CD4-positive, alpha-beta T cell (primary cell): Measurements from ENCODE around the gene PSMB2. TPM values are rescaled to one million over a fixed set of nuclear protein-coding genes. Genes with fewer than 3 reads are reported as not detected.
"Not testable (repeated sequence)": the region's sequence is repeated elsewhere in the genome, so short reads cannot be mapped to it uniquely, and the experiment has no call there.

Source experiments
- ATAC-seq: fragments of 200-7000 bp; cut with Tn5 transposase; one replicate; pipeline ENCODE4 v1.10.0; 2022; ENCODE audit warnings: mild to moderate bottlenecking; ENCODE audit not compliant: poor library complexity
- CTCF ChIA-PET: fragments of 350-600 bp; sonication (Branson Sonifier 250); formaldehyde crosslinking; loops from one replicate; lab custom pipeline; 2021; ENCODE audit warnings: antibody characterized with exemption, inconsistent platforms; lab: Charles Lee
- POLR2A ChIA-PET: fragments of 350-600 bp; sonication (Branson Sonifier 250); formaldehyde crosslinking; loops from one replicate; lab custom pipeline; 2021; ENCODE audit warnings: antibody characterized with exemption, inconsistent platforms; lab: Charles Lee
- DNase-seq, 14 experiments: peaks; one replicate each; pipeline ENCODE4 v3.0.0-alpha.2; 2013 to 2020; ENCODE audit warnings: mixed read lengths in 2 of 14
- H3K27ac ChIP-seq, 2 donors: one replicate each; pipeline versions ENCODE4 v1.5.1 to v1.7.0; 2013; ENCODE audit warnings: low read length in 2 of 2, low read depth in 1 of 2, mild to moderate bottlenecking in 1 of 2
- H3K27me3 ChIP-seq, 2 experiments: 1 replicate in 1 of 2; 2 replicates in 1 of 2; pipeline versions ENCODE4 v1.6.1 to v1.7.0; 2013; ENCODE audit warnings: low read length in 2 of 2, control low read depth in 1 of 2, mild to moderate bottlenecking in 1 of 2, moderate library complexity in 1 of 2; ENCODE audit not compliant: insufficient read depth in 2 of 2, control insufficient read depth in 1 of 2
- H3K36me3 ChIP-seq: one replicate; pipeline ENCODE4 v1.6.1; 2013; ENCODE audit warnings: low read length, control low read depth; ENCODE audit not compliant: insufficient read depth
- H3K4me1 ChIP-seq: one replicate; pipeline ENCODE4 v1.6.1; 2013; ENCODE audit warnings: low read length, control low read depth; ENCODE audit not compliant: insufficient read depth
- H3K4me3 ChIP-seq: one replicate; pipeline ENCODE4 v1.5.1; 2013; ENCODE audit warnings: mild to moderate bottlenecking, low read length, moderate library complexity
- H3K9me3 ChIP-seq, 2 experiments: 1 replicate in 1 of 2; 2 replicates in 1 of 2; pipeline versions ENCODE4 v1.6.1 to v1.7.0; 2013; ENCODE audit warnings: low read length in 2 of 2, mild to moderate bottlenecking in 2 of 2, control low read depth in 1 of 2, moderate library complexity in 1 of 2; ENCODE audit not compliant: control insufficient read depth in 1 of 2, insufficient read depth in 1 of 2
- H3K27ac Mint-ChIP-seq: one replicate; pipeline ENCODE4 v1.8.0; 2020; ENCODE audit warnings: mixed read lengths
- H3K27me3 Mint-ChIP-seq: one replicate; pipeline ENCODE4 v1.8.0; 2021; ENCODE audit warnings: mixed read lengths
- H3K36me3 Mint-ChIP-seq: one replicate; pipeline ENCODE4 v1.8.0; 2021; ENCODE audit warnings: low read depth, mixed read lengths
- H3K4me1 Mint-ChIP-seq: one replicate; pipeline ENCODE4 v1.8.0; 2021; ENCODE audit warnings: low read depth, mixed read lengths
- H3K4me3 Mint-ChIP-seq: one replicate; pipeline ENCODE4 v1.8.0; 2020; ENCODE audit warnings: mild to moderate bottlenecking, mixed read lengths
- H3K9me3 Mint-ChIP-seq: one replicate; pipeline ENCODE4 v1.8.0; 2020; ENCODE audit warnings: mixed read lengths
- intact Hi-C, 2 experiments: fragments of 100-400 bp; cut with DNase I in 1 of 2; cut with micrococcal nuclease in 1 of 2; formaldehyde crosslinking; loops; one replicate each; pipeline versions ENCODE4 v1.15.1 to v1.9.0; 2023 to 2025; cut with DNase I, micrococcal nuclease
- total RNA-seq, 174 experiments: library from RNA in 2 of 174; stranded (reverse) in 2 of 174; gene quantifications; one replicate each; pipeline ENCODE4 v1.2.3 and lab custom pipeline; 2021 to 2026
- TF ChIP-seq, protein P1 (sequence below): fragments of 200-600 bp; IDR thresholded peaks from one replicate; pipeline ENCODE4 v1.8.0; 2022; ENCODE audit warnings: antibody characterized with exemption, mild to moderate bottlenecking

PSMB2 gene
- total RNA-seq, 2 experiments from 2014 or later, result 34.0 to 35.3 TPM

DNA sequence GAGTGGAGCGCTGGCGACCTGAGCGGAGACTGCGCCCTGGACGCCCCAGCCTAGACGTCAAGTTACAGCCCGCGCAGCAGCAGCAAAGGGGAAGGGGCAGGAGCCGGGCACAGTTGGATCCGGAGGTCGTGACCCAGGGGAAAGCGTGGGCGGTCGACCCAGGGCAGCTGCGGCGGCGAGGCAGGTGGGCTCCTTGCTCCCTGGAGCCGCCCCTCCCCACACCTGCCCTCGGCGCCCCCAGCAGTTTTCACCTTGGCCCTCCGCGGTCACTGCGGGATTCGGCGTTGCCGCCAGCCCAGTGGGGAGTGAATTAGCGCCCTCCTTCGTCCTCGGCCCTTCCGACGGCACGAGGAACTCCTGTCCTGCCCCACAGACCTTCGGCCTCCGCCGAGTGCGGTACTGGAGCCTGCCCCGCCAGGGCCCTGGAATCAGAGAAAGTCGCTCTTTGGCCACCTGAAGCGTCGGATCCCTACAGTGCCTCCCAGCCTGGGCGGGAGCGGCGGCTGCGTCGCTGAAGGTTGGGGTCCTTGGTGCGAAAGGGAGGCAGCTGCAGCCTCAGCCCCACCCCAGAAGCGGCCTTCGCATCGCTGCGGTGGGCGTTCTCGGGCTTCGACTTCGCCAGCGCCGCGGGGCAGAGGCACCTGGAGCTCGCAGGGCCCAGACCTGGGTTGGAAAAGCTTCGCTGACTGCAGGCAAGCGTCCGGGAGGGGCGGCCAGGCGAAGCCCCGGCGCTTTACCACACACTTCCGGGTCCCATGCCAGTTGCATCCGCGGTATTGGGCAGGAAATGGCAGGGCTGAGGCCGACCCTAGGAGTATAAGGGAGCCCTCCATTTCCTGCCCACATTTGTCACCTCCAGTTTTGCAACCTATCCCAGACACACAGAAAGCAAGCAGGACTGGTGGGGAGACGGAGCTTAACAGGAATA, 64.0 kb downstream of the PSMB2 start:
- no peaks in the 10 kb centered on the region for H3K9me3 ChIP-seq
- peak overlapping the region; percentile 90 for H3K4me3 Mint-ChIP-seq
- peaks cover 31% of the 10 kb centered on the region for H3K4me1 ChIP-seq
- H3K27ac Mint-ChIP-seq, result peak overlapping the region; percentile 12
- H3K27me3 Mint-ChIP-seq, result peaks cover 5% of the 10 kb centered on the region
- peaks cover 26% of the 10 kb centered on the region for H3K4me1 Mint-ChIP-seq
- H3K36me3 ChIP-seq, result no peaks in the 10 kb centered on the region
- peak; percentile 35 to 88 (median 59) for DNase-seq
- CTCF ChIA-PET, result interaction anchor here (1.0 to 1.9 kb wide), 3 partner anchors 8 to 138 kb away, joined by 3 to 7 read pairs (median 3); no protein-coding TSS in a partner anchor
- peak overlapping the region; percentile 81 for H3K4me3 ChIP-seq
- TF ChIP-seq, protein P1, sequence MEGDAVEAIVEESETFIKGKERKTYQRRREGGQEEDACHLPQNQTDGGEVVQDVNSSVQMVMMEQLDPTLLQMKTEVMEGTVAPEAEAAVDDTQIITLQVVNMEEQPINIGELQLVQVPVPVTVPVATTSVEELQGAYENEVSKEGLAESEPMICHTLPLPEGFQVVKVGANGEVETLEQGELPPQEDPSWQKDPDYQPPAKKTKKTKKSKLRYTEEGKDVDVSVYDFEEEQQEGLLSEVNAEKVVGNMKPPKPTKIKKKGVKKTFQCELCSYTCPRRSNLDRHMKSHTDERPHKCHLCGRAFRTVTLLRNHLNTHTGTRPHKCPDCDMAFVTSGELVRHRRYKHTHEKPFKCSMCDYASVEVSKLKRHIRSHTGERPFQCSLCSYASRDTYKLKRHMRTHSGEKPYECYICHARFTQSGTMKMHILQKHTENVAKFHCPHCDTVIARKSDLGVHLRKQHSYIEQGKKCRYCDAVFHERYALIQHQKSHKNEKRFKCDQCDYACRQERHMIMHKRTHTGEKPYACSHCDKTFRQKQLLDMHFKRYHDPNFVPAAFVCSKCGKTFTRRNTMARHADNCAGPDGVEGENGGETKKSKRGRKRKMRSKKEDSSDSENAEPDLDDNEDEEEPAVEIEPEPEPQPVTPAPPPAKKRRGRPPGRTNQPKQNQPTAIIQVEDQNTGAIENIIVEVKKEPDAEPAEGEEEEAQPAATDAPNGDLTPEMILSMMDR, result no peak
- no peak overlapping the region for H3K27ac ChIP-seq
- POLR2A ChIA-PET, result interaction anchor here (0.8 to 3.0 kb wide), 9 partner anchors 8 to 192 kb away, joined by 3 to 20 read pairs (median 3); partner anchors contain the start of genes CLSPN, KIAA0319L and NCDN
- peak; percentile 80 for ATAC-seq
- intact Hi-C loops, result no loop called here
- H3K36me3 Mint-ChIP-seq, result no peaks in the 10 kb centered on the region
- H3K27me3 ChIP-seq, result peaks cover 0 to 2% of the 10 kb centered on the region in 2 experiments
- H3K9me3 Mint-ChIP-seq, result no peaks in the 10 kb centered on the region

GRCh38 chr1:35576766-35577070, 64.6 kb downstream of the PSMB2 start:
- H3K27me3 Mint-ChIP-seq, ATAC-seq, H3K9me3 ChIP-seq, H3K36me3 ChIP-seq, H3K36me3 Mint-ChIP-seq, H3K27ac Mint-ChIP-seq, H3K9me3 Mint-ChIP-seq, H3K27me3 ChIP-seq, DNase-seq, intact Hi-C loops, H3K27ac ChIP-seq: not testable (repeated sequence)
- peak overlapping the region; percentile 81 for H3K4me3 ChIP-seq
- Mint-ChIP-seq H3K4me1 (peaks cover 26% of the 10 kb centered on the region), H3K4me3 (peak overlapping the region; percentile 88)
- ChIA-PET POLR2A (interaction anchor here (1.5 to 3.0 kb wide), 4 partner anchors 20 to 193 kb away, joined by 3 to 20 read pairs (median 12); partner anchors contain the start of genes CLSPN, KIAA0319L and NCDN), CTCF (interaction anchor here (1.0 to 1.6 kb wide), 2 partner anchors 12 to 125 kb away, joined by 3 to 4 read pairs; no protein-coding TSS in a partner anchor)
- H3K4me1 ChIP-seq, result peaks cover 31% of the 10 kb centered on the region

DNA sequence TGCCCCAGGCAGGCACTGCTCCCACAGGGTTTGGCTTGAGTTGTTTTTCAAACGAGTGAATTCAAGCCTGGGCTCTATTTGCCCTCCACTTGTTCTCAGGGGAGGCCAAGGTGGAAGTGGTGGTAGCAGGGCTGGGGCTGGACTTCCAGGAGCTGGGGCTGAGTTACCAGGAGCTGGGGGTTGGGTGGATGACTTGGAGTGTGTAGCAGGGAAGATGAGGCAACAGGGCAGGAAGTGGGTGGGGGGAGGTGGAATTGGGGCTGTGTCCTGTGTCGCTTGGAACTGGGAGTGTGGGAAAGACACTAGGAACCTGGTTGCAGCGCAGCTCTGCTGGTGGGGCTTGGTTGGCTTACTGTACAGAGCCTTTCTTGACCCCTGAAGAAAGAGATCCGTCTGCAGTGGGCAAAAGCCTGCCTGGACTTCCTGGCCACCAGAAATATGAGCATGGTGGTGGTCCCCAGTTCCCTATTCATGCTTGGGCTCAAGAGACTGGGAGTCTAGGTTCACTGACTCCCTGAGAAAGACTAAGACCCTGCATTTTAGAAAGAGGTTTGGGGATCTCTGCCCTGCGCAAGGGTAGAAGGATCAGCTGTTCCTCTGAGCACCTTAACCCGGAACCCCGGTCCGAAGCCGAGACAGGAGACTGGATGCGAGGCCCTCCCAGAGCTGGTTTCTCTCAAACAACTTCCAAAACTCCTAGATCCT, 65.1 kb downstream of the PSMB2 start:
- Histone ChIP-seq H3K36me3 (no peaks in the 10 kb centered on the region), H3K4me3 (peak overlapping the region; percentile 16), H3K9me3 (no peaks in the 10 kb centered on the region), H3K27me3 (peaks cover 0 to 2% of the 10 kb centered on the region in 2 experiments), H3K27ac (no peak overlapping the region), H3K4me1 (peaks cover 31% of the 10 kb centered on the region)
- ATAC-seq (no peak), DNase-seq (no peak)
- TF ChIP-seq, protein P1, result no peak
- ChIA-PET CTCF (interaction anchor here (1.2 to 1.6 kb wide), 2 partner anchors 11 to 125 kb away, joined by 3 to 4 read pairs; no protein-coding TSS in a partner anchor), POLR2A (interaction anchor here (1.5 to 3.0 kb wide), 4 partner anchors 19 to 193 kb away, joined by 3 to 20 read pairs (median 12); partner anchors contain the start of genes CLSPN, KIAA0319L and NCDN)
- Mint-ChIP-seq H3K27ac (no peak overlapping the region), H3K9me3 (no peaks in the 10 kb centered on the region), H3K4me3 (peak overlapping the region; percentile 88), H3K4me1 (peaks cover 26% of the 10 kb centered on the region), H3K27me3 (peaks cover 5% of the 10 kb centered on the region), H3K36me3 (no peaks in the 10 kb centered on the region)
- intact Hi-C loops, result no loop called here
